Measurements from ENCODE around the gene CHRNA4.

Gene CHRNA4

DNA sequence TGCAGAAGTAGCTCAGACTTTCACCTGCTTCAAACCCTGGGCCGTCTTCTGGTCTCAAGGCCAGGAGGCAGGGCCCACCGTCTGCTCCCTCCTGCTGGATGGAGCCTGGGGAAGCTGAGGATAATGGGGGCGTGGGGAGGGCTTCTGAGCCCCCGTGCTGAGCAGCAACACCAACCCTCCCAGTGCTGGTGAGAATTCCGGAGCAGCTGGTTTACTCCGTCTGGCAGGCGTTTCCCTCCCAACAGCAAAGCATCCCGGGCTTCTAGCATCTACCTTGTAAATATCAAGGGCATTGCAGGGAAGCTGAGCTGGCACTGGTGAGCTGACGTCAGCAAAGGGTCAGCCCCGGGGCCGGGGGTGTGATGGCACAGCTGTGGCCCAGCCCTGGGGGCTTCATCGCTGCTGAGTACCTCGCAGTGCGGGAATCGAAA, 16.8 kb upstream of the CHRNA4 start:
- DNase-seq (ENCODE audit: low read depth) = no peak

DNA sequence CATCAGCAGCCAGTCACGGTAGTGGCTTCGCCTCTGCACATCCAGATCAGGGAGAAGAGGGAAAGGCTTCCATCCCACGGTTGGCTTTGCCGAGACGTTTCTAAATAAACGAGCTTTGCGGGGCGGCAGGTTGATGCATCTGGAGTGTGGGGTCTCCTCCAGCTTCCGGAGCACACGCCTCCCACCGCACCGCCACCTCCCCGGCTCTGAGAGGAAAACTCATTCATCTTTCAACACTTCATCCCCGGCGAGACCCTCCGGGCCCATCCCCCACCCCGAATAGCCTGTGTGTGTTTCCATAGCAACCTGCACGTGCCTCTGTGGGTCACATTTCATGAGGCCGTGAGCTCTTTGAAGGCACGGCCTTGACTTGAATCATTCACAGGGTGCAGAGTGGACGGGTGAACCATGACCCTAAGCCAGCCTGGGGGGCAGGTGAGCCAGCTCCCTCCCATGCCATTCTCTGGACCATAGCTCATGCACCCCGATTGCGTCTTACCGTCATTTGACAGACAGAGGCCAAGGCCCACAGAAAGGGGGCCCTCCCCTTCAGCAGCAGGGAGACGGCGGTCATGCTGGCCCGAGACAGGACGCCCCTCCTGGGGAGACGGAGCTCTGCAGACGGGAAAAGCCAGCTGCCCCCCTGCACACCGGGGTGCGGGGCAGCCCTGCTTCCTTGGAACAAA, 16.2 kb upstream of the CHRNA4 start:
- DNase-seq (ENCODE audit: low read depth) = no peak

DNA sequence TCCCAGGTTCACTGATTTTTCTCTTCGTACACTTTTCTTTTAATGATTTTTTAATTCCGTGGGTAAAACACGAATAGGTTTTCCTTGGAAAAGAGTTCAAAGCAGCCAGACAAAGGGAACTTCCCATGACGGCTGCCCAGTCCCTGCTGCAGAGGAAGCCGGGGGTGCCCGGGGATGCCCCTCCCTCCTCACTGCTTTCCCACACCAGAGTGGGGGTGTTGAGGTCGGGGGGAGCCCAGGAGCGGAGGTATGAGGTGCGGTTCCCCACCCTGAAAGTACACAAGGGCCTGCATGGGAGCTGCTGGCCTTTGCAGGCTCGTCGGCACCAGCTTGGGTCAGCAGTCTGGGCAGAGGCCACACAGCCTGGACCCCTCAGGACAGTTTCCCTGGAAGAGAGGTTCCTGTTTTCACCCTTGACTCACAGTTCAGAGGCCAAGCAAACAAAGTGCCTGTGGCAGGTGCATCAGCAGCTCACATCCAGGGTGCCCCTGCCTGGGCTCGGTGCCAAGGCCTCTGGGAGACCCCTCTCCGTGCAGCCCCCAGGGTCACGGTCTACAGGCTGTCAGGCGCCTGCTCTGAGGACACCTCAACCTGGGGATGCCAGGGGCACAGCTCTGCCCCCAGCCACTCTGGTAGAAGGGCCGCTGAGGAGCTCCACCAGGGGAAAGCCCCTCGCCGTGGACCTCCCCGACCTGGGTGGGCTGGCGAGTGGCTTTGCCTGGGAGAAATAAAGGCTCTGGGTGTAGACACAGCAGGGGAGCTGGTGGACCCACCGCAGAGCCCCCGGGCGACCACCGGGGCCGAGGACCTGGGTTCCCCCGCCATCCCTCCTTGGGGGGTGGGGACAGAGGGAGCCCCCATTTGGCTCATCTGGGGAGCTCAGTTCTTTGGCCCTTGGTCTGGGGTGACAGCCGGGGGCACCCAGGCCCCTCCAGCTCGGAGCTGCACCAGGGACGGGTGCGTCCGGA, 15.4 kb upstream of the CHRNA4 start:
- DNase-seq (ENCODE audit: low read depth) = no peak

DNA sequence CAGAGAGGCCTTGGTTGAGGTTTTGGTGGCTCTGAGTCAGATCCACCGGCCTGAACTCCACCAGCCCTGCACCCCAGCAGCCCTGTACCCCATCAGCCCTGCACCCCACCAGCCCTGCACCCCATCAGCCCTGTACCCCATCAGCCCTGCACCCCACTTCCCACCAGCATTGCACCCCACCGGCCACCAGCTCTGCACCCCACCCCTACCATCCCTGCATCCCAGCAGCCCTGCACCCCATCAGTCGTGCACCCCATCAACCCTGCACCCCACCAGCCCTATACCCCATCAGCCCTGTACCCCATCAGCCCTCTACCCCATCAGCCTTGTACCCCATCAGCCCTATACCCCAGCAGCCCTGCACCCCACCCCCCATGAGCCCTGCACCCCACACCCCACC, 14.3 kb upstream of the CHRNA4 start:
- DNase-seq (ENCODE audit: low read depth) = no peak

DNA sequence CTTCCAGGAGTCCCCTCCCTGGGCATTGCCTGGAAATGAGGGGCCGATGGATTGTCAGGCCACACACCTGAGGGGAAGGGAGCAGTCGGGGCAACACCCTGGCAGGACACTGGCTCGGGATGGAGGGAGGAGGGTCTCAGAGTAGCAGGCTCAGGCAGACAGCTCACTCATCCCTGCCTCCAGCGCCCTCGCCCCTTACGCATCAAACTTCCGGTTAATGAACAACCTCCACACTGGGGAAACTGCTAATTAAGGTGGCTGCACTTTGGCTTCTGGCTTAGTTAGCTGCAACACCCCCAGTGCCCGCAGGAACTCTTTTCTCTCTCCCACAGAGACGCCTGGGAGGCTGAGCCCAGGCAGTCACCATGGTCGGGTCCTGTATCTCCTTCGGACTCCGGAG, 13.4 kb upstream of the CHRNA4 start:
- DNase-seq (ENCODE audit: low read depth) = no peak

DNA sequence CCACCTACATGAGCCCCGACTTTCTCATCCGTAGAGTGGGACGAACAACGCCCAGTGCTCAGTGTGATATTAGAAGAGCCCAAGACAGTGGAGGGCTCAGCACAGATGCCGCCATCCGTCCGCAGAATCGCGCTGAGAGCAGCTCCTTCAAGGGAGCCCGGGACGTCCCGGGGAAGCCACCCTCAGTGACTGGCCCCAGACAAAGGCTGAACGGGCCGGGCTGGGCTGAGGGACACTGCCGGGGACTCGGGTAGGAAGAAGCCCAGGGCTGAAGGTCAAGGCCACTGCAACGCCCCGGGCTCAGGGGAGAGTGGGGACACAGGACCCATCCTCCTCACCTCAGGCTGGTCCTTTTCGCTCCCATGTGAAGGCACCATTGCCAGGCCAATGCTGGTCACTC, 12.8 kb upstream of the CHRNA4 start:
- no peak for DNase-seq (ENCODE audit: low read depth)

DNA sequence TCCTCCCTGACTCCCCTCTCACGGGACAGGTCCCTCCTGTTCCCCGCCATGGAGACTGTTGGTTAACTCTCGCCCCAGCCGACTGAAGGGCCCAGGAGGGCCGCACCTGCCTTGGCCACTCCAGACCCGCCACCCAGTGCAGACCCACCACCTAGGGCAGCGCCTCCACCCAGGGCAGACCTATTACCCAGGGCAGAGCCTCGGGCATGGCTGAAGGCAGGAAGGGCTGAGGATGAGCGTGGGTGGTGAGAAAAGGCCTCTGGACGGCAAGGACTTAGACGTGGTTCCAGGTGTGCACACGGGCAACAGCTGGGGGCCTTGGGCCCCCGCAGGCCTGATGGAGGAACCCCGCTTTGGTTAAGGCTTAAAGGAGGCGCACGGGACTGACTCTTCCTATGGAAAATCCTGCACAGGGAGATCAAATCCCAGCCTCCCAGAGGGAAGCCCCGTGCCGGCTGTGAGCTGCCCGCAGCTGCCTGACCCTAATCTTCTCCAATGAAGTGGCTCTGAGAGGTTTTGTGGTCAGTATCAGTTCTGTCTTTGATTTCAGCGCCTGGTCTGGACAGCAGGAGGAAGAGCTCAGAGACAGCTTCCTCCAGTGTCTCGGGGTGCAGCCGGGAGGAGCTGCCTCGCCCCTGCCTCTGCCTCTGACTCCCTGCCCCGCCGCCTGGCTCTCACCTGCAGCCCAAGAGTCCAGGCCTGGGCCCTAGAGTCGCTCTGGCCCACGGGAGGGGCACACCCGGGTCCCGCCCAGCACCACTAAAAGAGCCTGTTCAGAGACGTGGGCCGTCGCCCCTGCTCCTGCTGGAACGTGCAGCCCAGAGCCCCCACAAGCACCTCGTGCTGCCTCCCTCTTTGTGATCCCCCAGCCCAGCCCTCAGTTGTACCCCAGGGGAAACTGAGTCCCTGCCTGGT, 12.1 kb upstream of the CHRNA4 start:
- no peak for DNase-seq (ENCODE audit: low read depth)

DNA sequence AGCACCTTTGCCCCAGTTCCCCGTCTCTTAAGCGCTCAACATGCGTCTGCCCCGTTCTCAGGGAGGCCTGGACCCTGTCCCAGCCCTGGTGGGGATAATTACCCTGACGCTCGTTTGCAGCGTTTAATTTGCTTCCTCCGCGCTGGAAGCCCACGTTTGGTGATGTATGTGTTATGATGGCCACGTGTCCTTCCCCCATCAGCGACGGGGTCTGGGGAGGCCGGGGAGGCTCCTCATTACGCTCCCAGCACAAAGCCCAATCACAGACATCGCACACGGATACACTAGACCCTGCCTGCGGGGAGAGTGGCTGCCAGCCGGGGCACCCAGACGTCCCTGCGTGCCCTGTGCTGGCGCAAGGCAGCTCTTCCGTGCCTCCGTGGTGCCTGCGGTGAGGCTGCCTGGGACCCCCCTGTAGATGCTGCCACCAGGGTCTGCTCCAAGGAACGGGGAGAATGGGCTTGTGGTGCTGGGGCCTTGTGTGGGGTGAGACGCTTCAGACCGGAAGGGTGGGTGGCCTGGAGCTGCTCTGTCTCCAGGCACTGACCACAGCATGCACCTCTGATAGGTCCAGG, 10.2 kb upstream of the CHRNA4 start:
- no peak for DNase-seq (ENCODE audit: low read depth)

DNA sequence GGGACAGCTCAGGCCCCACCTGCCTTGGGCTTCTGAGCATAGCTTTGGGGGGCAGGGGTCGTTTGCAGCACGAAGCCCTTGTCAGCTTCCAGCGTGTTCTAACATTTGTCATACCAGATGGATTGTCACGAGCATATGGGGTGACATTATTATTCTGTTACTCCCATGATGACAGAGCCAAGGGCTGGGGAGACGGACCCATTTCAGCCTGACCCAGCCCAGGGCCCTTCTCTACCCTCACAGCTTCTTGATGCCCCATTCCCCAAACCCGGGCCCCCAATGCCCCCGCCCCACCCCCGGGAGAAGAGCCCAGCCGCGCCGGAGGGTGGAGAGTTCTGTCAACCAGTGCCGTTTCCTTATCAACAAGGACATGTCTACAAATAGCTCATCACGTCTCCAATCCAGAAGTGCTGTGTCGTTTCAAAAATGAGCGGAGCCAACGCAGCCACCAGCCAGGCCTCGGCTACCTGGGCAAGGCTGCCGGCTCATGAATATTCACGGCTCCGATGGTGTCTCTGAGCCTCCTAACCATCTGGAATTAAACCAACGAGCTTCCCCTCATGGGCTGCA, 9.6 kb upstream of the CHRNA4 start:
- DNase-seq (ENCODE audit: low read depth) = no peak

DNA sequence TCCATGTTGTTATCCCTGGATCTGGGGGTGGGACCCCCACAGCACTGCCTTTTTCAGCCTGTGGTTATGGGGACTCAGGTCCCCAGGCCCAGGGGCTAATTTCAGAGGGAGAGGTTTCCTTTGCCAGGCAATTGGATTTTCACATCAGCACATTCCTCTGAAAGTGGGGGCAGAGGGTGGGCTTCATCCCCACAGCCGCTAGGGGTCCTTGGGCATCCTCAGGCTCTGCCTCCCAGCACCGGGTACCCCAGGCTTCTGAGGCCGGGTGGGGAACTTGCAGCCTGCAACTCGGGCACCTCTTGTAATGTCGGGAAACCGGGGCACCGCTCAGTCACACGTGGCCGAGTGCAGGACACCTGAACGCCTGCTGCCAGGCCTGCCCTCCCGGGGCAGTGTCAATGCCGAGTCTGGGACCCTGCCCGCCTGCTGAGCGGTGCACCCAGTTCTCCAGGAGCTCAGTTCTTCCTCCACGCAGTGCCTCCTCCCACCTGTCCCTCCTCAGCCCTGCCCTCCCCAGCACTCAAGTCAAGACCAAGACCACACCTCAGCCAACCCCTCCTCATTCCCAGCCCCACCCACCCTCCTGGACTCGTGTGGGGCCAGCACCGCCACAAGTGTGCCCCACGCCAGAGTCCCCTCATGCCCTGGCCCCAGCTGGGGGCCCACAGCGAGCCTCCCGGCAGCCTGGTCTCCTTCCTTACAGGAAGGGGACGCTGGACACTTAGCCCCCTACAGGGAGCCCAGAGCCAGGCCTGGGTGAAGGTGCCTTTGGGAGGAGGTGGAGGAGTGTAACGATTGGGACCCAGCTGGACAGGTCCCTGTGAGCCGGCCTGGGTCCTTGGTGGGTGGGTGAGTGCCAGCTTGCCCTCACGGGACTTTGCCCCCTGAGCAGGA, 8.8 kb upstream of the CHRNA4 start:
- DNase-seq (ENCODE audit: low read depth) = no peak

DNA sequence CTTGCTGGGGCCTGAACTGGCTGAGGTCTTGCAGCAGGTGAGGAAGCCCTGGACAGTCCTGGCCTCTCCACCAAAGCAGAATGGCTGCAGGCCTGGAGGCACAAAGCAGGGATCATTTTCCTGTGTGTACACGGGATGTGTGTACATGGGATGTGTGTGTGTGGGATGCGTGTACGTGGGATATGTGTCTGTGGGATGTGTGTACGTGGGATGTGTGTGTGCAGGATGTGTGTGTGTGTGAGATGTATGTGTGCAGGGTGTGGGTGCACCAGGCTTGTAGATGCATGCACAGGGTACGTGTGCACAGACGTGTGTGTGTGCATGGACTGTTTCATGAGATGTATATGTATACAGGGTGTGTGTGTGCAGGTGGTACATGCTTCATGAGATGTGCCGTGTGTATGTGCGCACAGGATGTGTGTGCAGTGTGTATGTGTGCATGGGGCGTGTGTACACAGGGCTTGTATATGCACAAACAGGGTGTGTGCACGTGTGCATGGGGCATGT, 7.9 kb upstream of the CHRNA4 start:
- no peak for DNase-seq (ENCODE audit: low read depth)

DNA sequence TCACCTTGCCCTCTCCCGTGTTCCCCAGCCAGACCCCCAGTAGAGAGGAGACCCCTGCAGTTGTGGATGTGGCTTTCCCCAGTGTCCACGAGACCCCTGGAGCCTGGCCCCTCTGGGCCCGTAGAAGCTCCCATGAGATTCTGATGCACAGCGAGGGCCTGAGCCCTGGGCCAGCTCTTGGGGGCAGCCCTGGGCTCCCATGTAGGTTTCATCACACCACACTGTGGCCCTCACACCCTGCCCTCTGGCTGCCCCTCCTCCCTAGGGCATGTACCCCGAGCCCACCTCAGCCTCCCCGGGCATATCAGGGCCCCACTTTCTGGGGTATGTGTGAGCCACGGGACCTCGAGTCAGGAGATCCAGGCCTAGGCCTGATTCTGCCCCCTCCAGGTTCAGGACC, 7.0 kb upstream of the CHRNA4 start:
- no peak for DNase-seq (ENCODE audit: low read depth)

DNA sequence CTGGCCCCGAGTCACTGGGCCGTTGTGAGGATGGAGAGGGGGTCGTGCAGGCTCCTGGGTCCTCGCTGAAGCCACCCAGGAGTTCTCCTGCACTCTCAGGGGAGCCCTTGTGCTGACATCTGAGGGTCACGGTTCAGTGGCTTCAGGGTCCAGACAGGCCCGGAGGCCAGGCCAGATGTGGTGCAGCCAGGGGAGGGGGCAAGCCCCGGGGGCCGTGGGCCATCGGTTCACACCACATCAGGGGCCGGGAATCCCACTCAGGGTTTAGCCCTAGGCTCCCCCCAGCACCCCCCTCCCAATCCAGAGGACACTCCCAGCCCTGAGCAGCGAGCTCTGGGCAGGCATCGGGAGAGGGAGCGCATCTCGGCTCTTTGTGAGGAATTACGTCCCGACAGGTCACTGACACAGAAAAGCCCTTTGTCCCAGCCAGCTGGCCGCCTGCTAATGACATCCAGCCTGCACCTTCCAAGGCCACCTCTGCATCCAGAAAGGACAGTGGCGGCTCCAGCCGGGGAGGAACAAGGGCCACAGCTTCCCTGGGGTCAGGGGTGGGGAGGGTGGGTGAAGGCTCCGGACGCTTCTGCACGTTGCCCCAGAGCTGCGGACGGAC, 6.4 kb upstream of the CHRNA4 start:
- DNase-seq (ENCODE audit: low read depth) = no peak

DNA sequence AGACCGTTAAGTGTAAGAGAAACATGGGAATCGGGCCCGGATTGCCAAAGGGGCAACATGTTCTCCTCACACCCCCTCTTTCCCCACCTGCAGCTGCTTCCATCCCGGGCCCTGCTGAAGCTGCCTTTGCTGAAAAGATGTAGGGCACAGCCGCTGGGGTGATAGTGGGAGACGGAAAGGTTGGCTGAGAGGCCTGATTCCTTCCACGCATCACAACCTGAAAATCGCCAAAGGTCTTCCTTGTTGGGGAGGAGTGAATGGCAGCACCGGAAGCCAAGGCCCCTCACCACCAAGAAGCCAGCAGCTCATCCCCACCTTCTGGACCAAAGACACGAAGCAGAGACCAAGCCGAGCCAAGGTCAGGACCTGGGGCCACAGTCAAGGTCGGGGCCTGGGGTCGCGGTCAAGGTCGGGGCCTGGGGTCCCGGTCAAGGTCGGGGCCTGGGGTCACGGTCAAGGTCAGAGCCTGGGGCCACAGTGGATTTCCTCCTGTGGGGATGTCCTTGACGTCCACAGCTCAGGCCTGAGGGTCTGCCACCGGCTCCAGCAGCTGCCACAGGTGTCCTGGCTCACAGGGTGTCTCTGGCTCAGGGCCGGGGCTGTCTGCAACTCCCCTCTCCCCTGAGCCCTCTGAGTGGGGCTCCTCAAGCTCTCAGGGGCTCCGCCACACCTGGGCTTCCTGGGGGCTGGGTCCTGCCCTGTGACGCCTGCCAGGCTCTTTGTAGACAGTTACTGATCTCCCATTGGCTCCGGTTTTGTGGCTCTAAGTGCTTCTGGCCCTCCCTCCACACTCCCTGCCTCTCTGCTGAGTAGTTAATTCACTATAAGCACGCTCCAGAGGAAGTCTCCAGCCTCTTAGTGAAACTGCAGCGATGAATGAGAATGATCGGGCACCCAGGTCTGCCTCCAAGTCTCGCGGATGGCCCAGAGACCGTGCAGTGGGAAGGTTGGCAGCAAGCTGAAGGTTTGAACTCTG, 5.5 kb upstream of the CHRNA4 start:
- no peak for DNase-seq (ENCODE audit: low read depth)

DNA sequence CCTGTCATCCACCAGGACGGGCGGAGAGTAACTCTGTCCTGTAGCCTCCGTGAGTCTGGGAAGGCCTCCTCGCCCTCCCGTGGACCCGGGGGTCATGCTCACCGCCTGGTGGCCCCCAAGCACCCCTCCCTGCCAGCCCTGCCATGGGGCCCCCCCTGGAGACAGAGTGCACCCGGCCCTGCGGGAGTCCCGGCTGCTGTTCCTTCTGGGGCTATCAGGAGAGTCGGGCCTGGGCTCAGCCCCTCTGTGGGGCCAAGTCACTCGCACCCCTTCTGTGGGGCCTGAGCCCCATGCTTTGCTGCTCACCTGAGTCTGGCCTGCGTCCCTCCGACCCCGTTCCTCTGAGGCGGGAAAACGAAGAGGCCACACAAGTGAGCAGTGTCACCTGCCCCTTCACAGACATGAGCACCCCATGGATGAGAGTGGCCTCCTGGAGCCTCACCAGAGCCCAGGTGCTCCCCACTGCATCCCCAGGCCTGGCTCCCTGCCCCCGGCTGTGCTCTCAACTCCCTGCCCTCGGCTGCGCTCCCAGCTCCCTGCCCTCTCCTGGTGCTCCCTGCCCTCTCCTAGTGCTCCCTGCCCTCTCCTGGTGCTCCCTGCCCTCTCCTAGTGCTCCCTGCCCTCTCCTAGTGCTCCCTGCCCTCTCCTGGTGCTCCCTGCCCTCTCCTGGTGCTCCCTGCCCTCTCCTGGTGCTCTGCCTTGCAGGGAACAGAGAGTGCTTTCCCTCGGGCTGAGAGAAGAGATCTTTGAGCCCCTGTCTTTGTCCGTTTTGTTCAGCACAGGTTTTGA, 4.6 kb upstream of the CHRNA4 start:
- no peak for DNase-seq (ENCODE audit: low read depth)

DNA sequence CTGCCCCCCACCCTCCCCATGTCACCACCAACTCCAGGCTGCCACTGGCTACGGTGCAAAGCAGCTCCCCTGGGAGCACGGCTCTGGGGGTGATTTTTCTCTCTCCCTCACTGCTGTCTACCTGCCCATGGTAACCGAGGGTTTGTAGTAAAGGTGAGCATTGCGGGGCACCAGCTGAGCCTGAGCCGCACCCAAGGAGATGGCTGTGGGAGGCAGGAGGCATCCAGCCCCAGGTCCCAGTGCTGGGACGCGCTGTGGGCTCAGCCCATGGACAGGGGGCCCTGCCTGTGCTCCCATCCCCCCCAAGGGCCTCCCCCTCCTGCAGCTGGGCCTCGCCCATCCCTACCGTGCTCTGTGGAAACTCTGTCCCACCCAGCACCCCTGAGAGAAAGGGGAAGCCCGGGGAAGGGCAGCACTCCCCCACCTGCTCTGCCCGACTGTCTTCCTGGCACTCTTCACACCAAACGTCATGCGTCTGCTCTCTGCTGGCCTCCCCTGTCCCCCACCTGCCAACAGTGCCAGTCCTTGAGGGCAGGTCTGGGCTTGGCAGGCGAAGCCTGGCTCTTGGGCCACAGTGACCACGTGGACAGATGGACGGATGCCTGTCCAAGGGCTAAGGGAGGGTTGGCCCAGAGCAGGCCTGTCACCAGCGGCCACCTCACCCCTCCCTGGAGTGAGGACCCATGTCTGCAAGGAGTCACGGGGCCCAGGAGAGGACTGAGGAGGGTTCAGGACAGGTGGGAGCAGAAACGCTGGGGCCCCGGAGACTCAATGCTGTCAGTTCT, 3.8 kb upstream of the CHRNA4 start:
- no peak for DNase-seq (ENCODE audit: low read depth)

DNA sequence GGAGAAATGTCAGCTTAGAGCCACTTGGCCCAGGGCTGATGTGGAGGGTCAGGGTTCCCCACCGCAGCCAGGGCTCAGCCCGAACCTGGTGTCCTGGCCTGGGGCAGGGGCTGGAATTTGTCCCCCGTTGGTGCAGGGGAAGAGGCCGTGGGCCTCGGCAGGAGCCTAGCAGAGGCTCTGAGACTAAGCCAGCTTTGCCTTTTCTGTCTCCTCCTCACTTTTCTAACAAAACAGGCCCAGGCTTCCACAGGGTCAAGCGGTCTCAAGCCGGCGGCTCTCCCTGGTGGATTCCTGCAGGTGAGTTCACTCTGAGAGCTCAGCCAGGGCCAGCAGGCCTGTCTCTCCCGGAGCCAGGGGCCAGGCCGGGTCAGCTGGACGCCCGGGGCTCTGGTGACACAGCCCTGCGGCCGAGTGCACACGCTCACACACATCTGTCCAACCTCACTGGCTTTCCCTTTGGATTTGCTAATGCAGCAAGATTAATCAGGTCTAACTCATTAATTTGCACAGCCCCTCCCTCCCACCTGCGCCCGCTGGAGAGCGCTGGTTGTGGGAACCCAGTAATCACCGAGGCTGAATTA, 2.9 kb upstream of the CHRNA4 start:
- no peak for DNase-seq (ENCODE audit: low read depth)

Data from stimulated activated CD8-positive, alpha-beta memory T cell treated with anti-CD3 and anti-CD28 coated beads, Interleukin-4, amount 100 ng/mL, for 24 hours (primary cell).